ENCODE results near the gene KCTD16.

The KCTD16 gene

GRCh38 chr5:144167998-144168397 lies 2.7 kb upstream of the KCTD16 start:
- FAIRE-seq = no peak

DNA sequence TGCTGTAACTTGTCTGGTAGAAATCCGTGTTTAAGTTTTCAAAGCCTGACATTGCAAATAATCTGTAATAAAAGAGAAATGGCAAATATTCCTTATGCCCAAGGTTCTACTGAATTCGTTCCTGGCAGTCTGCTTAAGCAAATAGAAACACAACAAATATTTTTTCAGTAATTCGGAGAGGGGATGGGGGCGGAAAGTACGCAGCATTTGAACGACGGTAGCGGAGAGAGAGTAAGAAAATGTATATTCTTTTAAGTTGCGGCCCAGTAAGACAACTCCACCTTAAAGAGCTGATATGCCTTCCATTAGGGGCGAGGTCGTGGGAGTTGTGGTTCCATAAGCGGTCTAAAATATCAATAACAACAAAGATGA lies 783 bp upstream of the KCTD16 start:
- no peak for FAIRE-seq

- FAIRE-seq = no peak
These were observed 3.1 kb downstream of the KCTD16 start for GRCh38 chr5:144173766-144174165.

GRCh38 chr5:144177548-144177947 lies 6.9 kb downstream of the KCTD16 start:
- FAIRE-seq = no peak

DNA sequence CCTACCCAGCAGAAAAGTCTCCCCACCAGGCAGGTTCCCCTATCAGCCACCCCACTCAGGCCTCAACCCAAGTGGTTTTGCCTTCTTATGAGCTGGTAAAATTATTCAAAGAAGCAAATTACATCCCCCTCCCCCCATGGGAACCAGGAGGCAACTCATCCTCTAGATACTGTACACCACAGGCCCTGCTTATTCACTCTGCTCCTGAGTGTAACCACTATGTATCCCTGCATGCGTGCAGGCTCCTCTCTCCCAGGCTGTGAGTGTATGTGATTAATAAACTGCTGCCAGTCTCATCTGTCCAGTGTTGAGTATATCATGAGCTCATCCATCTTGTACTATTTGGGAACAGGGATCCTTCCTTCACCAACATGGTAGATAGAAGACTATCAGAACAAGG lies 8.6 kb downstream of the KCTD16 start:
- FAIRE-seq = no peak

DNA sequence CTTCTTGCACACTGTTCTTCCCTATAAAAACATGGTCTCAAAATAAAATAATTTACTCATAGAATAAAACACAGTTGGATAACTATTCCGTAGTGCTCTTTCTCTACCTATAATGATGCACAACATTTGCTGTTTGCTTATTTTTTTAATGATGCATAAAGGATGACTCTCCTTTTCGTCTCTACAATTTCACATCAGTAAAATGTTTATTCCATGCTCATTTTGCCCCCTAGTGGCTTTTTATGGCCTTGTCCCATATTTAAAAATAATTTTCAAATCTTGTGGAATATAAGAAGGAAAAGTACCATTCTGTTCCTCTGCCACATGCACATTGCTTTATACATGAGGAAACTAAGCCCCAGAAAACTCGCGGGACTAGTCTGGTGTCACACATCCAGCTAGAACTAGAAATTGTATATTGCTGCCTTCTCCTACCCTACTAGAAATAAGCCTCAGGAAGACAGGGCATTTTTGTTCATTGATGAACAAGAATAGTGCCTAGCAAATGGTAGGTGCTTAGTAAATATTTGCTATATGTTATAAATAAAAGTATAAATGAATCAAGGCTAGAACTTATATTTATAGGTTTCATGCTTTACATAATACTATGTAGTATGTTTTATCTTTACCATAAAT lies 12.7 kb downstream of the KCTD16 start:
- FAIRE-seq = no peak

- FAIRE-seq = no peak
These were observed 17.1 kb downstream of the KCTD16 start for GRCh38 chr5:144187699-144188294.

GRCh38 chr5:144189800-144190429 lies 19.2 kb downstream of the KCTD16 start:
- FAIRE-seq = no peak

DNA sequence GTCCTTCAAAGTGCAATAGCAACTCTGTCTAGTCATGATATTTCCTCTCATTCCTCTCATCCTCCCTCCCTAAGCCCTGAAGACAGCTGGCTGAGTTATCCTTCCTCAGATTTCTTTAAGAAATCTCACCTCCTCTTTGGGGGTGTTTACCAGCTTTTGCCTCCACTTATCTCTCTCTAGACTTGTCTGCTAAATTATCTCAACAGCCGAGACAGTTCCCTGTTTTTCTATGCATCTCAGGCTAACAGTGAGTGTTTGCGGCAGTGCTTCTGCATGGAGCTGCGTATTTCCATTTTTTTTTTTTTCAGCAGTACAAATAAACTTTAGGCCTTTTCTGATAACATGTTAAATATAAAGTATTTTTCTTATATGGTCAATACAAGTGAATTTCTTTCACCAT lies 20.9 kb downstream of the KCTD16 start:
- FAIRE-seq = no peak

- no peak for FAIRE-seq
These were observed 21.3 kb downstream of the KCTD16 start for GRCh38 chr5:144191998-144192397.

GRCh38 chr5:144192661-144193060 lies 22.0 kb downstream of the KCTD16 start:
- no peak for FAIRE-seq

DNA sequence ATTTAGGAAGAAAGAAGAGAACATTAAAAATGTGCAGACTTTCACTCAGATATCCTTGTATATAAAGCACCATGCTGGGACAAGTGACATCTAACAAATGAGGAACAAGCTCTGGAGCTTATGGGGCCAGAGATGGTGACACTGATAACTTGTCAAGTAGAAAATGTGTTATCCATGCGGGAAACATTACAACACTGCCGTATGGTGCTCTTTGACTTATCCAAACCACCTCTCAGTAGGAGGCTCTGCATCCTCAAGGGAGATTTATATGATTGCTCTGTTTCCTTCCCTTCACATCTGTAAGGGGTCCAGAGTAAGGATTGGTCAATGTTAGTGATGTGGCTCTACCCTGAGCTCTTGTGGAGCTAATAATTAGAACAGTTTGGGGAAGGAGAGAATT lies 23.5 kb downstream of the KCTD16 start:
- no peak for FAIRE-seq

- FAIRE-seq = no peak
These were observed 24.8 kb downstream of the KCTD16 start for GRCh38 chr5:144195448-144195847.

DNA sequence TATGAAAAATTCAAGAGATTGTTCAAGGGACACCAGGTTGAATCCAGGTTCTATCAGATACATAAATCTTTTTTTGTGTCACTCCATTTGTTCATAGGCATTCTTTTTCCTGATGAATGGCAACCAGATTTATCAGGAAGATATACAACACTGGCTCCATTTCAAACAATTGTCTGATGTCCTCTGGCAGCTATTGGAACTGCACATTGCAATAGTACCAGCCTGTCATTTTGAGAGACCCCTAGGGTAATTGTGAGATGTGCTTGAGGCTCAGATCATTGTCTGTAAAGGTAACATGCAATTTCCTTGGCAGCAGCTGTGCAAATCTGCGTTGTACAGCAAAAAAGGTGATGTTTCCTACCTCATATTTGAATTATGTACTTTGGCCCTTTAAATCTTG lies 25.9 kb downstream of the KCTD16 start:
- FAIRE-seq = no peak

GRCh38 chr5:144198386-144198785 lies 27.7 kb downstream of the KCTD16 start:
- no peak for FAIRE-seq

GRCh38 chr5:144201588-144201987 lies 30.9 kb downstream of the KCTD16 start:
- no peak for FAIRE-seq

GRCh38 chr5:144202072-144202471 lies 31.4 kb downstream of the KCTD16 start:
- FAIRE-seq = no peak

GRCh38 chr5:144202726-144203125 lies 32.1 kb downstream of the KCTD16 start:
- no peak for FAIRE-seq

- peak; percentile 68 for FAIRE-seq
These were observed 33.3 kb downstream of the KCTD16 start for GRCh38 chr5:144203750-144204596.

DNA sequence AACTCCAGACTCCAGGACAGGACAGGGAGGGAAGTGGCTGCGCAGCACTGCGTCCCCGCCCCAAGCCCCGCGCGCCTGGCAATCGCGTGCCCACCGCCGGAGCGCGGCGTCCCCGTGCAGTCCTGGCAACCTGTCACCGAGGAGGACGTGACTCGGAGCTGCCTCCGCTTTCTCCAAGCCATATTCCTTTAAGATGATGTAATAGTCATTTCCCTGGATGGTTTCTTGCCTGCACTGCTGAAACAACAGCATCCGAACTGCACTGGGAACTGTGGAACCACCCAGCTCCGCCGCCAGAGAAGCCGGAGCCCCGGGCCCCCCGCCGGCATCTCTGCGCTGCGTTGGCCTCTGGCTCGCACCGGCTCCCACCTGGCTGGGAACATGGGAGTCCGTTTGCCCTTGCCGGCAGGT lies 34.5 kb downstream of the KCTD16 start:
- no peak for FAIRE-seq

DNA sequence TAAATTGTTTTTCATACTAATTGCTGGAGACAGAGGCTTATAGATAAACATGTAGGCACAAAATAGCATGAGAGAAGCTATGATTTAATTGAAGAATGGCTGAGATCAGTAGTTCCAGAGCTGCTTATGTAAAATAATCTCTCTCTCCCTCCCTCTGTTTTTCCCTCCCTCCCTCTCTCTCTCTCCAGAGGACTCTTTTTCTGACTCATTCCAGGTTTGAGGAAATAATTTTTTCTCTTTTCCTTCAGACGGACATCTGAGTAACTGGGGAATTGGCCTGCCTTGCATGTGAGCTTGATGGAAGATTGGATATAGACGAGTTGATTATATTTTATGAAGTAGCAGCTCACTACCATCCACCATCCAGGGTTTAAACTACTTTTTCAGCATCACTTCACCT lies 35.5 kb downstream of the KCTD16 start:
- FAIRE-seq = no peak

- FAIRE-seq = no peak
These were observed 37.3 kb downstream of the KCTD16 start for GRCh38 chr5:144207875-144208444.

- no peak for FAIRE-seq
These were observed 38.7 kb downstream of the KCTD16 start for GRCh38 chr5:144209361-144209760.
